IPS-18a (cell line): ENCODE results near the gene SPOCD1.

ENCODE experiments used
- H3K27ac ChIP-seq: one replicate; pipeline ENCODE4 v1.5.1; 2013; ENCODE audit warnings: low read length
- H3K27me3 ChIP-seq: one replicate; pipeline ENCODE4 v1.6.1; 2013; ENCODE audit warnings: mild to moderate bottlenecking, low read length; ENCODE audit not compliant: control insufficient read depth, insufficient read depth
- H3K36me3 ChIP-seq: one replicate; pipeline ENCODE4 v1.6.1; 2013; ENCODE audit warnings: low read depth, low read length; ENCODE audit not compliant: control insufficient read depth
- H3K4me1 ChIP-seq: one replicate; pipeline ENCODE4 v1.6.1; 2013; ENCODE audit warnings: low read depth, low read length; ENCODE audit not compliant: control insufficient read depth
- H3K4me3 ChIP-seq: one replicate; pipeline ENCODE4 v1.5.1; 2013; ENCODE audit warnings: low read length
- H3K9ac ChIP-seq: one replicate; pipeline ENCODE4 v1.6.1; 2013; ENCODE audit warnings: mild to moderate bottlenecking, low read length, moderate library complexity
- H3K9me3 ChIP-seq: one replicate; pipeline ENCODE4 v1.6.1; 2013; ENCODE audit warnings: low read depth, low read length; ENCODE audit not compliant: control insufficient read depth

Gene SPOCD1

DNA sequence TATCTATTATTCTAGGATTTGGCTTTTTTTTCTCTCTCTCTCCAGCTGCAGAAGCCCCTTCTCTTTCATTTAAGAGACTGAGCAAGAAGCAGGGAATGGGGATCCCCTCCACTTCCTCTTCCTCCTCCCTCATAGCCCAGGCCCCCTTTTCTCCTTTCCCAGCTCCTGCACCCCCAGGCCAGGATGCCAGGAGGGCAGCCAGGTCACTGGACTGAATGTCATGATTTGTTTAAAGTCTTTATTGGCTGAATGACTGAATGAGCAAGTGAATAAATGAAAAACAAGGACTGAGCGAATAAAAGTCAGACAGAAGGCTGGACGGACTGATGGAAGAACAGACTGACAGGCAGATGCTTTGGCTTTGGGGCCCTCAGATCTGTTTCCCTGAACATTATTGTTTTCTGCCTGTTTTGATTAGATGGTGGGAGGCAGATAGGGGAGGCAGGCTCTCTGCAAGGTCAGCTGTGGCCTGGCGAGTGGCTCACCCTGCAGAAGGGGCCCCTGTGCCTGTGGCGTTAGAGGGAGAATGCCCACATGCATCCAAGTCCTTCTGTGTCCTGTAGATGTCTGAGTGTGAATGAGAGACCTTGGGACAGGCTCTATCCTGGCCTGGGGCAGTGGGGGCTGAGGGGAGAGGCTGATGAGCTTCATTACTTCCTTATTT lies 31.3 kb downstream of the SPOCD1 start:
- no peaks in the 10 kb centered on the region for H3K9me3 ChIP-seq
- H3K27ac ChIP-seq = no peak overlapping the region
- H3K4me1 ChIP-seq = peaks cover 20% of the 10 kb centered on the region
- H3K27me3 ChIP-seq = no peaks in the 10 kb centered on the region
- H3K36me3 ChIP-seq = no peaks in the 10 kb centered on the region
- H3K4me3 ChIP-seq = no peak overlapping the region
- H3K9ac ChIP-seq = no peak overlapping the region

DNA sequence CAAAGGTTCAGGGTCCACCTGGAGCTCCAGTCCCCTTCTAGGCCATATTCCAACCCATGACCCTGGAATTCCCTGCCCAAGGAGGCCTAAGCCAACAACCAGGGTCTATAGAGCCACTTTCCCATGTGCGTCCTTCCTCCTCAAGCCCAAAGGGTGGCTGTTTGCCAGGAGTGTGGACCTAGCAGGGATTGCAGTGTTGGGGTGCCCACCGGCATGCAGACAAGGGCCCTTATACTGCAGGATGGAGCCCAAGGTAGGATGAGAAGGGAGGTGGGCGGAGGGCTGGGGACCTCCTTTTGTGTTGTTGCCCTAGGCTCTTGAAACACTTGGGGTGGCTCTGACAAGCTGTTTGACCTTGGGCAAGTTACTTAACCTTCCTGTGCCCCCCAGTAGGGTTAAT lies 32.0 kb downstream of the SPOCD1 start:
- Histone ChIP-seq H3K27ac (no peak overlapping the region), H3K4me1 (peaks cover 20% of the 10 kb centered on the region), H3K9ac (no peak overlapping the region)

DNA sequence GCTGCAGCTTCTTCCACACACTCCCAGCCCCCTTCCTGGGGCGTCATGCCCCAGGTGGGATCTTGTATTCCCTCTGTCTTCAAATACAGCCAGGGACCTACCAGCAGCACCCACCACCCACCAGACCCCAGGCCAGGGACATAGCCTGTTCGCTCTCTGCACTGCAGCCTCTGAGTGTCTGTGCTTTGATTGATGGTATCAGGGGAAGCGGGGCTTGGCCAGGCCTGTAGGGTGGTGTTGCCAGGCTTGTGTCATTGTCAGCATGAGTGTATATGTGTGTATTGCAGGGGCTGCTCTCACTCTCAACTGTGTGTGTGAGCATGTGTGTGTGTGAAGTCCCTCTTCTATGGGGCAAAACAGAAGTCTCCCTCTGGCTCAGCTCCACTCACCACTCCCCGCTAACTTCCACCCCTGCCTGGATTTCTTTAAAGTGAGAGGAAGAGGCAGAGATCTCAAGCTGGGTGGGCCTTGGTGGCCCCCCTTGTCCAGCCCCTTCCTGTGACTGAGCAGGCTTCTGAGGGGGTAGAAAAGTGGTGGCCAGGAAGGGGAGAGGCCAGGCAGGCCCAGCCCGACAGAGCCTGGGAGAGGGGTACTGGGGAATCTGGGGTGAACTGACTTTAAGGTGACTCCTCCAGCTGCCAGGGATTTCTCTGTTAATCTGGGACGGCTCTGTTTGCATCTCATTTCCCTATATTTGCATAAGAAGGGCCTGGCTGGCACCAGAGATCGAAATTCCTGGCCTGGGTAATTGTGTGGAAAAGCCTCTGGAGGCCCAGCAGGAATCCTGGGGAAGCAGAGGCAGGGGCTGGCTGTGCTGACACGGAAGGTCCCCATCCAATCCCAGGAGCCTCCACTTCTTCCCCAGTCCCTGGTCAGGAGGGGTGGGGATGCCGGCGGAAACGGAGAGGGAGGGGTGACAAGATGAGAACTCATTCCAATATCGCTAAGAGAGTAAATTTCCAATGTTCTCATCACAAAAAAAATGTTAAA lies 33.1 kb downstream of the SPOCD1 start:
- H3K4me3 ChIP-seq = peak overlapping the region; percentile 11
- H3K4me1 ChIP-seq = peaks cover 17% of the 10 kb centered on the region
- H3K9ac ChIP-seq = no peak overlapping the region
- no peaks in the 10 kb centered on the region for H3K9me3 ChIP-seq
- no peaks in the 10 kb centered on the region for H3K36me3 ChIP-seq
- no peaks in the 10 kb centered on the region for H3K27me3 ChIP-seq
- H3K27ac ChIP-seq = peak overlapping the region; percentile 81

More for the DNA sequence above, 32.0 kb downstream of the SPOCD1 start:
- Histone ChIP-seq H3K27me3 (no peaks in the 10 kb centered on the region), H3K9me3 (no peaks in the 10 kb centered on the region), H3K4me3 (no peak overlapping the region), H3K36me3 (no peaks in the 10 kb centered on the region)

DNA sequence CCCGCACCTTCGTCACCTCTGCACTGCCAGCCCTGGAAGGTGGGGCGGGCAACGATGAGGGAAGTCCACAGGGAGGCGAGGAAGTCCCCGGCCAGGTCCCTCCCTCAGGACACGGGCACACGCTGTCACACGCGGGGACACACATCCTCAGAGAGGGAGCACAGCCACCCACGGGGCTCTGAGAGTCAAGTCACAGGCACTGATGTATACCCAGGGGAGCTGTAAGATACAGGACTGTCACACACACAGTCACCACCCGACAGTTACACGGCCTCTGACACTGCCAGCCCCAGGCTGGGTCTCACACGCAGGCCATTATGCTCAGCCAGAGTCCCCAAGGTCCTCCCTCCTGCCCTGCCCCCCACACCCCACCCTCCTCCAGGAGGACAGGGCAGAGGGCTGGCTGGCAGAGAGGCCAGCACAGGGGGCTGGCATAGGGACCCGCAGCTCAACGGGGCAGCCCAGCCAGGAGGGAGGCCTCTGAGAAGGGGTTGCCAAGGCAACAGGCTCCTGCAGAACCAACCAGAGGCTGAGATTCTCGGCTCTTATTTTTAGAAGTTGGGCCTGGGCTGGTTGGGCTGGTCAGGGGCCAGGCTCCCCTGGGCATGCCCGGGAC lies 34.0 kb downstream of the SPOCD1 start:
- no peaks in the 10 kb centered on the region for H3K9me3 ChIP-seq
- peaks cover 15% of the 10 kb centered on the region for H3K4me1 ChIP-seq
- no peak overlapping the region for H3K9ac ChIP-seq
- H3K4me3 ChIP-seq = no peak overlapping the region
- no peaks in the 10 kb centered on the region for H3K36me3 ChIP-seq
- no peak overlapping the region for H3K27ac ChIP-seq
- no peaks in the 10 kb centered on the region for H3K27me3 ChIP-seq

DNA sequence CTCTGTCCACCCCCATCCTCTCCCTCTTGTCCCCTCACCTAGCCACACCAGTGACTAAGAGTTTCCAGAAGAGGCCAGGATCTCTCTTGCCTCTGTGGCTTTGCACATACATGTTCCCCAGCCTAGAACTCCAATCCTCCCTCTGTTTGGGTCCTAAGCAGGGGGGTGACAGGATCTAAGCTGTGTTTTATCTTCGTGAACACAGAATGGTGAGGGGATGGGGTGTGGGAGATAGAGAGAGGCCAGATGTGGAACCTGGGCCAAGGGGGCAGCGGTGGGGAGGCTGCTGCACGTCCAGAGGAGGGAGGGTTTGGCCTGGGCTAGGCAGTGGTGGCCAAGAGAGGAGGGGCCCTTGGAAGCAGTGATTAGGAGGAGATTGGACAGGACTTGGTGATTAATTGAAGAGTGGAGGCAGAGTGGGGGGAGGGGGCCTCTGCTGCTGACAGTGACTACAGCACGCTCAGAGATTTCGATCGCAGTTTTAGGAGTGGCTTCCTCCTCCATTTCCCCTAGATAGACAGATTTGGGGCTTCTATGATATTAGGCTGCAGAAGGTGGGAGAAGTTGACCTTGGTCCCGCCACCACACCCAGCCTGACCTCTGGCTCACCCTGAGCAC lies 34.6 kb downstream of the SPOCD1 start:
- Histone ChIP-seq H3K4me3 (no peak overlapping the region), H3K9ac (no peak overlapping the region), H3K27me3 (no peaks in the 10 kb centered on the region), H3K9me3 (no peaks in the 10 kb centered on the region), H3K4me1 (peaks cover 15% of the 10 kb centered on the region), H3K27ac (no peak overlapping the region), H3K36me3 (no peaks in the 10 kb centered on the region)

DNA sequence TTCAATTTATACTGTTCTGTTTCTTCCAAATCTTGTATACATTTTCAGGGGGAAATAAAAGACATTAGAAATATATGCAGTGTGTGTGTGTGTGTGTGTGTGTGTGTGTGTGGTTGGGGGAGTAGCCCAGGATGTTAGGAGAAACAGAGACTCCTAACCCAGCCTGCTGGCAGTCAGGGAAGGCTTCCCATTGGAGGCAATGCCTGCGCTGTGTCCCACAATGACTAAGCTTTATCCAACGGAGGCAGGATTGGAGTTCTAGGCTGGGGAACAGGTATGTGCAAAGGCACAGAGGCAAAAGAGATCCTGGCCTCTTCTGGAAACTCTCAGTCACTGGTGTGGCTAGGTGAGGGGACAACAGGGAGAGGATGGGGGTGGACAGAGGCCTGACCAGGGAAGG lies 35.2 kb downstream of the SPOCD1 start:
- no peaks in the 10 kb centered on the region for H3K9me3 ChIP-seq
- H3K27ac ChIP-seq = no peak overlapping the region
- no peaks in the 10 kb centered on the region for H3K36me3 ChIP-seq
- peaks cover 15% of the 10 kb centered on the region for H3K4me1 ChIP-seq
- no peak overlapping the region for H3K9ac ChIP-seq
- H3K27me3 ChIP-seq = no peaks in the 10 kb centered on the region
- no peak overlapping the region for H3K4me3 ChIP-seq

DNA sequence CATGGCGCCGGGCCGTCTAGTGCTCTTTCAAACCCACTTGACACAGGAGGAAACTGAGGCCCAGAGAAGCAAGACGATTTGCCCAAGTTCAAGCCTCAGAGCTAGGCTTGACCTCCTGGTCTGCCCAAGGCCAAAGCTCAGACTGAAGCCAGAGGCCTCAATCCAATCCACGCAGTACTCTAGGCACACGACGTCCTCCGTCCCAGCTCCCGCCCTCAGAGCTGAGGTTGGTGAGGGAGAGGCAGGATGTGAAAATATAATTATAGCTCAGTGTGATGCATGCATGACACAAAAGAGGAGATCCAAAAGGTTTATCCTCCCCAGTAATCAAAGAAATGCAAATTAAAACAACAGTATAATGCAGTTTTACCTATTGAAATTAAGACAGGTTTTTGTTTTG lies 36.1 kb downstream of the SPOCD1 start:
- H3K4me1 ChIP-seq = peaks cover 15% of the 10 kb centered on the region
- no peak overlapping the region for H3K9ac ChIP-seq
- peaks cover 5% of the 10 kb centered on the region for H3K27me3 ChIP-seq
- no peak overlapping the region for H3K27ac ChIP-seq
- H3K36me3 ChIP-seq = no peaks in the 10 kb centered on the region
- H3K4me3 ChIP-seq = no peak overlapping the region
- no peaks in the 10 kb centered on the region for H3K9me3 ChIP-seq

DNA sequence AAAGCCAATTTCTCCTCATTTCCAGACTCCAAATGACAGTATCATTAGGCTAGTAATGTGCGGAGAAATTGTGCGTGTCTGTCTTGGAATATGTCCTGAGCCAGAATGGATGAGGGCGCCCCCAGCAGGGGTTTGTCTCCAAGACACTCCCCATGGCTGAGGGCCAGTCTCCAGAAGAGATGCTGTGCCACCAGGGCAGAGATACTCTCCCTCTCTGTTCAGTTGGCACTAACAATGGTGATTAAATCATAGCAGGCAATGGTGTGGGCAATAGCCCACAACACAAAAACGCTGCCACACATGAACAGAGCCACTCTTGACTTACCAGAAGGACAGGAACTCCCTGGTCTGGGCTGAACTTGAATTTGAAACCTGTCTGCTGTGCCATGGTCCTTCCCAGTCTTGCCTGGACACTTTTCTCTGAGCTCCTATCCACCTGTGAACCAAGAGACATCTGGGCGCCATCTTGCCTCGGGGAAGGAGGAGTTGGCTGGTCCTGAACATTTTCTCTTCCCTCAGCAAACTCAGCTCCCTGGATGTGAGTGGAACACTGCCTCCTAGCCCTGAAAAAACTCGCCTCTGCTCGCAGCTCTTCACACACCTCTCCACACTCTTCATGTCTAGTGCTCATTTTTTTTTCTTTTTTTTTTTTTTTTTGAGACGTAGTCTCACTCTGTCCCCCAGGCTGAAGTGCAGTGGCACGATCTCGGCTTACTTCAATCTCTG lies 36.9 kb downstream of the SPOCD1 start:
- no peaks in the 10 kb centered on the region for H3K36me3 ChIP-seq
- peaks cover 15% of the 10 kb centered on the region for H3K4me1 ChIP-seq
- H3K27me3 ChIP-seq = peaks cover 13% of the 10 kb centered on the region
- H3K27ac ChIP-seq = no peak overlapping the region
- no peak overlapping the region for H3K9ac ChIP-seq
- H3K9me3 ChIP-seq = no peaks in the 10 kb centered on the region
- H3K4me3 ChIP-seq = no peak overlapping the region

DNA sequence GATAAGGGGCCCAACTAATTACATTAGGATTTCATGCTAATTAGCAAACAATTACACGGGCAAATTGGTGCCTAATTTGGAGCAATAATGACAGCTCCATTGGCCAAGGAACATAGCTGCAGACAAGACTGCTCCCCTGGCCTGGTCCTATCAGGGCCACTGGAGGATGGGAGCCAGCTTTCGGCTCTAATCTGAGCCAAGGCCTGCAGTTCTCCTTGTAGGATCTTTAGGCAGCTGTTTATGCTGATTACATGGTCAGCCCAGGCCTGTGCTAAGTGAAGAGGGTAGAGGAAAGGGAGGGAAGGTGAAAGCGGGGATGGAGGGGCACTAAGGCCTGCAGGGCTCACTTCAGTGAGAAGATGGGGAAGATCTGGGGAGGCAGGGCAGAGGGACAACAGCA lies 39.3 kb downstream of the SPOCD1 start:
- Histone ChIP-seq H3K27ac (no peak overlapping the region), H3K27me3 (peaks cover 37% of the 10 kb centered on the region), H3K9ac (no peak overlapping the region), H3K9me3 (no peaks in the 10 kb centered on the region), H3K36me3 (no peaks in the 10 kb centered on the region), H3K4me1 (no peaks in the 10 kb centered on the region), H3K4me3 (no peak overlapping the region)

DNA sequence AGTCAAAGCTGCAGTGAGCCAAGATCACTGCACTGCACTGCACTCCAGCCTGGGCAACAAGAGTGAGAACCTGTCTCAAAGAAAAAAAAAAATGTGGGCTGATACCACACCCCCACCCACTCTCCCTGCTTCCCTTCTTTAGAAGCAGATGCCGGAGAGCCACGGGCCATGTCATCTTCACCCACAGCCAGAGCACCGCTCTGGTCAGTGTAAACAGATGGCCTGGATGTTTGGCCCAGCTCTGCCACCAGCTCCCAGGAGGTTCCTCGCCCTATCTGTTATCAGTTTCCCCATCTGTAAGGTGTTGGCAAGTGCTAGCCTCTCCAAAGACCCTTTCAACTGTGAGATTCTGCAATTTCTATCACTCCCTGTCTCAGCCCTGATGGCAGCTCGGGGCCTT lies 39.8 kb downstream of the SPOCD1 start:
- no peaks in the 10 kb centered on the region for H3K36me3 ChIP-seq
- H3K9ac ChIP-seq = no peak overlapping the region
- H3K4me1 ChIP-seq = no peaks in the 10 kb centered on the region
- peaks cover 41% of the 10 kb centered on the region for H3K27me3 ChIP-seq
- H3K27ac ChIP-seq = no peak overlapping the region
- H3K4me3 ChIP-seq = no peak overlapping the region
- H3K9me3 ChIP-seq = no peaks in the 10 kb centered on the region
